Measurements from ENCODE around the gene DNLZ. TPM values are rescaled to one million over a fixed set of nuclear protein-coding genes. Genes with fewer than 3 reads are reported as not detected.
A peak's percentile ranks its signal among the peaks of the same experiment; 100 is the strongest.

The DNLZ gene
- total and polyA plus RNA-seq, 2 of the 4 experiments (the other 2 are of a cell fraction): 2.0 to 11.4 TPM

GRCh38 chr9:136363949-136364748, 605 bp upstream of the DNLZ start:
- Histone ChIP-seq H4K20me1 (ENCODE audit: insufficient read depth, low read length) (no peaks in the 10 kb centered on the region), H2BK20ac (ENCODE audit: low read depth, low read length) (no peak overlapping the region), H3K4me1 (ENCODE audit: control insufficient read depth, insufficient read depth, low read length) (peaks cover 29% of the 10 kb centered on the region), H4K8ac (ENCODE audit: low read depth in 2 of 2, low read length in 2 of 2) (peak overlapping the region; percentile 74 to 87), H3K27me3 (ENCODE audit: control insufficient read depth, insufficient read depth, low read length) (no peaks in the 10 kb centered on the region), H2BK5ac (ENCODE audit: low read depth, low read length, poor library complexity, severe bottlenecking) (peak overlapping the region; percentile 27), H3K14ac (replicated peaks; ENCODE audit: low read depth, low read length) (peak overlapping the region; percentile 96), H3K9me1 (ENCODE audit: insufficient read depth, low read length) (peaks cover 6% of the 10 kb centered on the region), H3K79me1 (ENCODE audit: low read depth in 1 of 2, low read length in 2 of 2) (peaks cover 3 to 31% of the 10 kb centered on the region in 2 experiments; a peak in 3 of 4 replicates), H2AK5ac (ENCODE audit: low read depth, low read length) (peak overlapping the region; percentile 64; the same call in 1 of the 2 replicates), H3K9me3 (ENCODE audit: control insufficient read depth, insufficient read depth, low read length) (no peaks in the 10 kb centered on the region), H3K36me3 (ENCODE audit: control insufficient read depth, insufficient read depth, low read length) (no peaks in the 10 kb centered on the region), H4K5ac (ENCODE audit: low read depth, low read length) (peak overlapping the region; percentile 80), H3K27ac (ENCODE audit: insufficient read depth, low read length) (no peak overlapping the region; the same call in 1 of the 2 replicates), H3K56ac (ENCODE audit: extremely low read depth, insufficient read depth, low read length) (no peak overlapping the region), H2AK9ac (replicated peaks; ENCODE audit: low read depth, low read length, poor library complexity) (peak overlapping the region; percentile 80), H2BK120ac (ENCODE audit: low read depth, low read length) (no peak overlapping the region), H3K4me3 (ENCODE audit: insufficient read depth, low read depth, low read length) (peak overlapping the region; percentile 21; the same call in 1 of the 2 replicates), H3K9ac (ENCODE audit: low read depth, low read length) (peak overlapping the region; percentile 4; the same call in 1 of the 2 replicates), H2AFZ (replicated peaks; ENCODE audit: low read length, poor library complexity) (peak overlapping the region; percentile 96), H3K18ac (ENCODE audit: low read depth, low read length) (no peak overlapping the region), H4K91ac (ENCODE audit: insufficient read depth, low read depth, low read length) (no peak overlapping the region; the same call in 1 of the 2 replicates), H2BK15ac (ENCODE audit: low read depth, low read length) (no peak overlapping the region), H3K4me2 (ENCODE audit: low read depth, low read length) (peak overlapping the region; percentile 90), H3K23ac (ENCODE audit: low read depth, low read length) (no peak overlapping the region), H3K4ac (ENCODE audit: low read depth, low read length) (peak overlapping the region; percentile 4; the same call in 1 of the 2 replicates)
- dilution Hi-C loops (cut with HindIII; ENCODE audit: low sequenced_read_pairs, unreplicated experiment) (no loop called here), intact Hi-C loops (cut with micrococcal nuclease) (loop anchor here (1.0 kb wide), 1 partner anchor 52 kb away; no protein-coding TSS in a partner anchor), in situ Hi-C loops (cut with MboI; ENCODE audit: low sequenced_read_pairs) (no loop called here)
- ATAC-seq (ENCODE audit: low read depth): no peak
- POLR2A ChIA-PET (ENCODE audit: unreplicated experiment): interaction anchor here (0.6 kb wide), 1 partner anchor 51 kb away, joined by 4 read pairs; no protein-coding TSS in a partner anchor
- WGBS, 2 experiments (ENCODE audit: extremely low coverage in 2 of 2, insufficient read length in 1 of 2): 20% methylated on average over 11 of the region's 54 CpGs; no CpG with 5 or more reads in 1 of the 2 experiments
- DNase-seq: no peak
- CTCF ChIA-PET: interaction anchor here (1.0 to 1.6 kb wide), 2 partner anchors 8 to 46 kb away, joined by 3 to 8 read pairs; no protein-coding TSS in a partner anchor
- no peak for TF ChIP-seq MXI1 (IDR thresholded peaks at IDR 0.05; ENCODE audit: borderline replicate concordance, low read depth, low read length)
- no peak for TF ChIP-seq SMC3 (IDR thresholded peaks at IDR 0.05; ENCODE audit: low read depth, low read length)
- TF ChIP-seq CHD1 (IDR thresholded peaks at IDR 0.05; ENCODE audit: low read depth, low read length): no peak
- TF ChIP-seq RAD21 (IDR thresholded peaks at IDR 0.05; ENCODE audit: low read length): no peak
- TF ChIP-seq POLR2A (IDR thresholded peaks at IDR 0.05; ENCODE audit: low read depth, low read length): no peak; the same call in 1 of the 2 replicates
- no peak for TF ChIP-seq USF2 (IDR thresholded peaks at IDR 0.05; ENCODE audit: low read depth, low read length)
- TF ChIP-seq MAFK (IDR thresholded peaks at IDR 0.05; ENCODE audit: low read depth, low read length): no peak
- no TSS peak for BruUV-seq (replicated peaks)
